GM12872 (cell line): Measurements from ENCODE around the gene CDK5RAP1.

ENCODE experiments used
- TF ChIP-seq, protein P1 (sequence below): IDR thresholded peaks from 3 replicates; pipeline ENCODE4 v1.5.1; 2011; ENCODE audit warnings: low read depth, mild to moderate bottlenecking, low read length, moderate library complexity; ENCODE audit not compliant: insufficient read depth

CDK5RAP1 gene

DNA sequence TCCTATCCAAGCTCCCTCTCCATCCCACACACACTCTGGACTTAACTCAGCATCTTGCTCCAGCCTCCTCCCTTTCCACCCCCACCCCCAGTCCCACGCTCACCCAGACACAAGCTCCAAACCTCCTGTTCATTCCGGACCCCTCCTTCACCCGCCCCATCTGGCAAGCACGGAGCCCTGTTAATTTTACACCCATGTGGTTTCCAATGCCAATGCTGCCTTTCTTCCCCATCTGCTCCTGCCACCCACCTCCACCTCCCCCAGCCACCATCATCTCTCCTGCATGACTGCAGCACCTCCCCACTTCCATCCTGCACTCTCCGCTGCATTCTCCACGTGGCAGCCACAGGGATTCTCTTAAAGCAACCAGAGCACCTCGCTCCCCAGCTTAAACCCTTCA lies 9.9 kb upstream of the CDK5RAP1 start:
- TF ChIP-seq, protein P1, sequence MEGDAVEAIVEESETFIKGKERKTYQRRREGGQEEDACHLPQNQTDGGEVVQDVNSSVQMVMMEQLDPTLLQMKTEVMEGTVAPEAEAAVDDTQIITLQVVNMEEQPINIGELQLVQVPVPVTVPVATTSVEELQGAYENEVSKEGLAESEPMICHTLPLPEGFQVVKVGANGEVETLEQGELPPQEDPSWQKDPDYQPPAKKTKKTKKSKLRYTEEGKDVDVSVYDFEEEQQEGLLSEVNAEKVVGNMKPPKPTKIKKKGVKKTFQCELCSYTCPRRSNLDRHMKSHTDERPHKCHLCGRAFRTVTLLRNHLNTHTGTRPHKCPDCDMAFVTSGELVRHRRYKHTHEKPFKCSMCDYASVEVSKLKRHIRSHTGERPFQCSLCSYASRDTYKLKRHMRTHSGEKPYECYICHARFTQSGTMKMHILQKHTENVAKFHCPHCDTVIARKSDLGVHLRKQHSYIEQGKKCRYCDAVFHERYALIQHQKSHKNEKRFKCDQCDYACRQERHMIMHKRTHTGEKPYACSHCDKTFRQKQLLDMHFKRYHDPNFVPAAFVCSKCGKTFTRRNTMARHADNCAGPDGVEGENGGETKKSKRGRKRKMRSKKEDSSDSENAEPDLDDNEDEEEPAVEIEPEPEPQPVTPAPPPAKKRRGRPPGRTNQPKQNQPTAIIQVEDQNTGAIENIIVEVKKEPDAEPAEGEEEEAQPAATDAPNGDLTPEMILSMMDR: no peak

DNA sequence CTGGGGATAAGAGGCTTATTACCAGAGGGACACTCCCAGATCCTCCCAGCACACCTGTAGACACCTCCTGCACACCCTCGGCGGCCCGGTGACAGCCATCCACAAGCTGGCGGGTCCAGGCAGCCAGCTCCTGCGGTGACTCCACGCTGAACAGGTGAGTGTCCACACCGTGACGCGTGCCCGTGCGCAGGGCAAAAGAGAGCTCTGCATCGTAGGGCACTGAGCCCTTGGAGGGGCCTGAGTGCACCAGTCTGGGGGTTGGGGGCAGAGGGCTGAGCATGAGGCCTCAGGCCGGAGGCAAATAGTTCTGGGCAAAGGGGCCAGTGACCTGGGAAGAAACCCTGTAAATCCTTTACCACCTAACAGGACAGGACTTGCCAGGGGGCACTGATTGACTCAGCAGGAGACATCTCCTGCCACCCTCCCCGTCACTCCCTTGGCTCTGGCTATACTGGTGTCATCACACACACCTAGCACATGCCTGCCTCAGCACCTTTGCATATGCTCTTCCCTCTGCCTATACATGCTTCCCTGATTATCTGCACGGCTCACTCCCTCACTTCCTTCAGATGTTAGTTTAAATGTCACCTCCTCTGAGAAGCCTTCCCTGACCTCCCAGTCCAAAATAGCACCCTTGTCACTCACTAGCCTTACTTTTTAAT lies 8.9 kb upstream of the CDK5RAP1 start:
- TF ChIP-seq, protein P1: no peak

DNA sequence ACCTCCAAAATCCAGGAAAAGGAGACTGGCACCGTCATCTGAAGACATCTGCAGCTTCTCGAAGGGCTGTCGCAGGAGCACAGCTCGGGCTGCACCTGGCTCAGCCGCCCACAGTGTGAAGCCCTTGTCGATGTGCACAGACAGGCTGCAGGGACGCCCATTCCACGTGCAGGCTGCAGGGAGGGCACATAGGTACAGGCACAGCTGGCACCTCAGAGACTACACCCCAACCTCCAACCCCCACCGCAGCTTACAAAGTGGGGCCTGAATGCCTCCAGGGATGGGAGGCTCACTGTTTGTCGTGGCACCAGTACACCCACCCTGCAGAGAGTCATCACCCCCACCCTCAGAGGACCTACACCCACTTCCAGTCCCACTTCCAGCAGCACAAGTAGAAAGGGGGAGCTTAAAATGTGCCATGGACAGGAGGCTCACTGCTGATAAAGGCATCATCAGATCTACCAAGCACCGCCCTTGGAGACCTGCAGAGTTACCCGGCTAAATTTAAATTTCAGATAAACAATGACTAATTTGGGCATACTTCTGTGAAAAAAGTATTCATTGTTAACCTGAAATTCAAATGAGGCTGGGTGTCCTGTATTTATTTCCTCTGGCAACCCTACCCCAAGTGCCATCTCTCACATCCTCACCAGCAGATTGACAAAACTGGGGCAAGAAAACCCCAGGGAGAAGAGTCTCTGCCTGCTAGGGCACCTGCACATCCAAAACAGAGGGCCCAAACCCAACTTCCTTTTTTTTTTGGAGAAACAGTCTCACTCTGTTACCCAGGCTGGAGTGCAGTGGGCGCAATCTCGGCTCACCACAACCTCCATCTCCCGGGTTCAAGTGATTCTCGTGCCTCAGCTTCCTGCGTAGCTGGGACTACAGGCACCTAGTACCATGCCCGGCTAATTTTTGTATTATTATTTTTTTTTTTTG lies 7.7 kb upstream of the CDK5RAP1 start:
- TF ChIP-seq, protein P1: no peak

DNA sequence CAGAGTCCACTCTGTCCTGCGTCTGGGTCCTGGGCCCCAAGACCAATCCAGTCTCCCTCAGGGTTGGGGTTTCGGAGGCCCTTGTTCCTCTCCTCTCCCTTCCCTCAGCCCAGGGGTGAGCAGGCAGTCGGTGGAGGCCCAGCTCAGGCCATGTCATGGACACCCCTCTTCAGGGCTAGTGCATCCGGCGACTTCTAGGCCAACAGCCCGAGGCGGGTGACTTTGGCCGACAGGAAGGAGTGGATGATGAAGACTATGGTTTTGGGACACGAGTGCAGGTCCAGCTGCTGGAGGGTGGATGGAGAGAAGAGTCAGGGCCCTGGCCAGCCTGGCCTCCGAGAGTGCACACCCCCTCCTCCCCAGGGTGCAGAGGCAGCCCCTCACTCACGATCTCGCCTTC lies 7.0 kb upstream of the CDK5RAP1 start:
- TF ChIP-seq, protein P1: no peak

DNA sequence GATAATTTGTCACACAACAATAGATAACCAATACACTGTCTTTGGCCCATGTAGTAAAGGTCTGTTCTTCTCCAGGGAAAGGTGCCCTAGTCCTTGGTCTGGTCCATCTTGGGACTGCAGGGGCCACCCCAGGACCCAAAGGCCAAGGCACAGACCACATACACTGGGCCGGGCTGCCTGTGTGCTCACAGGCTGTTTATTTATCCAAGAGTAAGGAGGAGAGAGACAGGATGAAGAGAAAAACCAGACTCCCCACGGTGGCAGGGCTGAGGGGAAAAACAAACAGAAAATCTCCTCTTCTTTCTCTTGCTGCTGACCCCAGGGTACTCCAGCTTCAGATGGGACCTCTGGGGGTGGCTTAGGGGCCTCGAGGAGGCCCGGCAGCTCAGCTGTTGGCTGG lies 6.5 kb upstream of the CDK5RAP1 start:
- TF ChIP-seq, protein P1: no peak

DNA sequence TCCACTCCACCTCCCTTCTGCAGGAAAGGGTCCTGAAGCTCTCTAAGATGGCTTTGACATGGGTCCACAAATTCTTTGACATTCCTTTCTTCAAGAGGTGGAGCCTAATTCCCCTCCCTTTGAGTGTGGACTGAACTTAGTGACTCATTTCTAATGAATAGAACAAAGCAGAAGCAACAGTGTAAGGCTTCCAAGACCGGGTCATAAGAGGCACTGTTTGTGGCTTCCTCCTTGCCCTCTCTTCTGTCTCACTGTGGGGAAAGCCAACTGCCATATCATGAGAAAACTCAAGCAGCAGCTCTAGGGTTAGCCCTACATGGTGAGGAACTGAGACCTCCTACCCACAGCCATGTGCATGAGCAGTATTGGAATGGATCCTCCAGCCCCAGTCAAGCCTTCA lies 5.9 kb upstream of the CDK5RAP1 start:
- TF ChIP-seq, protein P1: no peak

DNA sequence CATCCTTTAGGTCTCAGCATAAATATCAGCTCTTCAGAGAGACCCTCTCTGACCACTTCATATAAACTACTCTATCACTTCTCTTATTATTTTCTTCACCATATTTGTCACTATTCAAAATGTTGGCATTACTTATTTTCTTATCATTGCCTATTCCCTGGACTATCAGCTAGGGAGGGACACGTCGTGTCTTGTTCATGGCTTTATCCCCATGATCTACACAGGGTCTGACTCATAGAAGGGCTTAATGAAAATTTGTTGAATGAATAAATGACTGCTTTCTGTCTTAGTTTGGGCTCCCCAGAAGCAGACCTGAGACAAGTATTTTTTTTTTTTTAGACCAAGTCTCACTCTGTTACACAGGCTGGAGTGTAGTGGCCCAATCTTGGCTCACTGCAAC lies 3.0 kb upstream of the CDK5RAP1 start:
- TF ChIP-seq, protein P1: no peak
